GM18498 (cell line): ENCODE measurements around the gene TNC.

Experiments used
- ATAC-seq: cut with Tn5 transposase; IDR thresholded peaks from one replicate; pipeline ENCODE4 v1.9.1; 2021; ENCODE audit warnings: mild to moderate bottlenecking, moderate library complexity; ENCODE audit not compliant: unreplicated experiment

The TNC gene

GRCh38 chr9:115117999-115118878 lies at the start of gene TNC:
Gene TNC (minus strand): TSS chr9:115118157. CDS start chr9:115091018, 27,139 bp downstream.
- ATAC-seq, result no peak

GRCh38 chr9:115167175-115167574 lies 49.2 kb upstream of the TNC start:
- ATAC-seq, result no peak

DNA sequence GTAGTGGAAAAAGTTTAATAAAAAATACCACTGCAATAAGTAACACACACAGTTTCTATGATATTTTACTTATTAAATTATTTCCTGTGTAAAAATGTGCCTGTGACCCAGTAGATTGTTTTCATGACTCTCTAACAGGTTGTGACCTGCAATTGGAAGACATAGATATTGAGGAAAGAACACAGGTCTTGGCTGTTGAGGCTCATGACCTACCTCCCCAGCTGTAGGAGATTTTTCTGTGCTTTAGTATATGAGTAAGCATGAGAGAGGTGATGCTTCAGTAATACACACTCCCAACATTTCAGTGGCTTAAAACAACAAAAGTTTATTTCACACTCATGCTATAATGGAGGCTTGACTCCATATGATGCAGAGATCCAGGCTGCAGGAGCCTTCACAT lies 47.3 kb upstream of the TNC start:
- ATAC-seq, result no peak

DNA sequence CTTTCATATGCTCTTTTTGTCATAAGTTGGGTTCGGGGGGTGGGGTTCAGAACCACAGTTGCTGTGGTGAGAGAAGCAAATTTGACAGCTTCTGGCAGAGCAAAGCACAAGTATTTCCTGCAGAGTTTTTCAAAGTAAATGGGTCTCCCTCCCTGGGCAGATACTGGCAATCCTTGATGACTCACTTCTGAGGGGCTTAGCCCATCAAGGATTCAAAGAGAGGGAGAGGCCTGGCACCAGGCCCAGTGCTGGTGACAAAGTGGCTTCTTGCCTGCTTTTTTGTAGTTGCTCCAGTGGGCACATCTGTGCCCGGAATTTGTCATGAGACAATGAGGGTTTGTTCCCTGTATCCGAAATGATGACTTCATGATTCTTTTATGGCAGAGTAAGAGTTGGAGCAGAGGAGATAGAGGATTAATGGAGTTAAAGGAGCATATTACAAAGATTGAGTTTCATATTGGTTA lies 46.6 kb upstream of the TNC start:
- ATAC-seq, result no peak

DNA sequence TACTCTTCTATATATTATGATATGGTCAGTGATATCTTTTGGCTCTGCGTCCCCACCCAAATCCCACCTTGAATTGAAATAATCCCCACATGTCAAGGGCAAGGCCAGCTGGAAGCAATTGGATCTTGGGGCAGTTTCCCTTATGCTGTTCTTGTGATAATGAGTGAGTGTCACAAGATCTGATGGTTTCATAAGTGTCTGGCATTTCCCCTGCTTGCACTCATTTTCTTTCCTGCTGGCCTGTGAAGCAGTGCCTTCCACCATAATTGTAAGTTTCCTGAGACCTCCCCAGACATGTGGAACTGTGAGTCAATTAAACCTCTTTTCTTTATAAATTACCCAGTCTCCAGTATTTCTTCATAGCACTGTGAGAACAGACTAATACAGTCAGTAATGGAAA lies 45.0 kb upstream of the TNC start:
- no peak for ATAC-seq

DNA sequence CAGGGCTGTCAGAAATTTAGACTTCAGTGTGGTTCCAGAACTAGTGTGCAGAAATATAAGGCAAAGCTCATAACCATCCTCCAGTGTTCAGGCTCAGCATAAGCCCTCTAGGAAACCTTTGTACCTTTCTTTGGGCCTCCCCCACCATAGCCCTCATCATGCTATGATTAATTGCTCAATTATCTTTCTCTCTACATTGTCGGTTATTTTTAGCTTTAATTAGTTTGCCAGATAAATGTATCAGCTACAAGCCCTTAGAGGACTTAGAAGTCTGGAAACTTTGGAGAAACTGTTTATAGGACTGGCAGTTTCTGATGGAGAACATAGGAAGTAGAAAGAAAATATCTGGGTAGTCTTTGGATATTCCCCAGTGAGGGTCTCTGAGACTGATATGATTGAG lies 43.5 kb upstream of the TNC start:
- no peak for ATAC-seq

GRCh38 chr9:115158661-115159481 lies 40.9 kb upstream of the TNC start:
- ATAC-seq, result no peak

- no peak for ATAC-seq
Observed at GRCh38 chr9:115157245-115157674, 39.3 kb upstream of the TNC start.

DNA sequence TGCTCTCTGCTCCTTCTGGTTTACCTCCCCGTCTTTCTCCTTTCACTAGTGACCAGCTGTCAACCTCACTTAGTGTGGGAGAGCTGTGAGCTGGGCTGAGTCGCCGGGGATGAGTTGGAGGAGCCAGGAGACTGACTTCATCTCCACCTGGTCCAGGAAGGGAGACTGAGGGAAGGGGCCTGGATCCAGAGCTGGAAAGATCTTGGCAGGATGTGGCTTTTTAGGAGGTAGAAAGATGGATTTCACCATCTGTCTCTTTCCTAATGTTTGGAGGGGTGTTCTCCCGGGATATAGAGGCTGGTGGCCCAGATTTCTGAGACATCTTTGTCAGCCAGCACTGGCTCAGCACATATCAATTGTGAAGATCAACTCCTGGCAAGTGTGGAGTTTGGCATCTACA lies 37.1 kb upstream of the TNC start:
- ATAC-seq, result no peak

- ATAC-seq, result no peak
Observed at GRCh38 chr9:115154617-115155016, 36.7 kb upstream of the TNC start.

DNA sequence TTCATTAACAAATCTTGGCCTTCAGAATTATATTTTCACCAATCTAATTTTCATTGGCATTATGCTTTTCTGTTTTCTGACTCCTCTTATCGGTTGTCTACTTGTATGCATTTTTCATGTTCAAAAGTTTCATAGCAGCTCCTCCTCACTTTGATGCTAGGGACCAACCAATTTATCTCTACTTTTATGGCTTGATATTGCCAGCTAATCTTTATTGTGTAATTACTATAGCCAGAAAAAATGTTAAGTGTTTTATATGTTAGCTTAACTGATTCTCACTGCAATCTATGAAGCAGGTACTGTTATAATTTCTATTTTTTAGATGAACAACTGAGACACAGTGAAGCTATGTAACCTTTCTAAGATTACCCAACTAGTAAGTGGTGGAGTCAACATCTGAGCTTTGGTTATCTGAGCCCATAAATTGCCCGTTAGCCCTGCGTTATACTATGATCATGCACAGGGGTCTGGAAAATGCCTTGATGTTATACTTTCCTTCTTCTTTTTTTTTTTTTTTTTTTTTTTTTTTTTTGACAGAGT lies 34.4 kb upstream of the TNC start:
- no peak for ATAC-seq

- no peak for ATAC-seq
Observed at GRCh38 chr9:115148721-115149120, 30.8 kb upstream of the TNC start.

DNA sequence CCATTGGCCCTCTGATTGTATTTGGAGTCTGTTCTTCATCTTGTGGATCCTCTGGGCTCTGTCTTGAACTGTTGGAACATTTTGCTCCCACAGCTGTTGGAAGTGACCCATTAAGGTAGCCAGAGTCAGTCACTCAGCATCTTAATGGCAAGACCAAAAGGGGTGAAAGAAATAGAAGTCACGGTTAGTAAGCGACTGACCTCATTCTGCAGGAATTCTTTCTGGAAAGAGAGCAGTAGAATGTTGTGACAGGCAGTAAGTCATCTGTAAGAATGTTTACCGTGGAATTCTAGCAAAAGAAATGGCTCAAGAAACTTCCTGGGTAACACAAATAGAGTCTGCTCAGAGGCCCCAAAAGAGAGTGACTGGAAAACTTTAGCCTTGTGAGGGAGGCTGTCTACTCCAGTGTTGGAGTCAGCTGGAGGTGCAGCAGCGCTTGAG lies 28.6 kb upstream of the TNC start:
- ATAC-seq, result no peak

DNA sequence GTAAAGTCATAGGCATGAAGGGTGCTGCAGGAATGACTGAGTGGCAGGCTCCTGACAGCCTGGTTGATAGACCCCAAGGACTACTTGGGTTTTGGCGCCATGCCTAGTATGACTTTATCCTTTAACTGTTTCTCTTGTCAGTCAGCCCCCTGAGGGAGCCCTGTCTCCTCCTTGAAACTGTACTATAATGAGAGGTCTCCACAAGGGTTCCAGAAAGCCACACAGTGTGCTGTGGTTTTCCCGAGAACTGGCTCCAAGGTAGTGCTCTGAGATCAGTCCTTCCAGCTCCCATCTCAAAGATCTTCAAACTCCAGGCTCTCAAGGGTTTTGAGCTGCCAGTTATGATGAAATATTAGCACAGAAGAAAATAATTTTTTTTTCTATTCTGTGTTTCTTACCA lies 26.7 kb upstream of the TNC start:
- ATAC-seq, result no peak

DNA sequence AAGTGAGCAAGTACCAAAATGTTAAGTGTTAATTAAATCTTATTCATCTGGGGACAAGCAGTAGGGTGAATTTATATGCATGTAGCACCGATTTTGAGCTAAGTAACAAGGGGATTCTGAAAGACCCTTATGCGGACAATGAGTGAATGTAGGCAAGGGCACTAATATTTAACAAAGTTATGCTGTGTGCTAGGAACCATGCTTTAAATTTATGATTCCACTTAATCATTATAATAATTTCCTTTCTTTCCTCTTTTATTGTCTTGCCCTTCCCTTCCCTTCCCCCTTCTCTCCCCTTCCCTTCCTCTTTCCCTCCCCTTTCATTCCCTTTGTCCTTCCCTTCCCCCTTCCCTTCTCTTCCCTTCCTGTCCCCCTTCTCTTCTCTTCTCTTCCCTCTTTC lies 25.7 kb upstream of the TNC start:
- ATAC-seq, result no peak

DNA sequence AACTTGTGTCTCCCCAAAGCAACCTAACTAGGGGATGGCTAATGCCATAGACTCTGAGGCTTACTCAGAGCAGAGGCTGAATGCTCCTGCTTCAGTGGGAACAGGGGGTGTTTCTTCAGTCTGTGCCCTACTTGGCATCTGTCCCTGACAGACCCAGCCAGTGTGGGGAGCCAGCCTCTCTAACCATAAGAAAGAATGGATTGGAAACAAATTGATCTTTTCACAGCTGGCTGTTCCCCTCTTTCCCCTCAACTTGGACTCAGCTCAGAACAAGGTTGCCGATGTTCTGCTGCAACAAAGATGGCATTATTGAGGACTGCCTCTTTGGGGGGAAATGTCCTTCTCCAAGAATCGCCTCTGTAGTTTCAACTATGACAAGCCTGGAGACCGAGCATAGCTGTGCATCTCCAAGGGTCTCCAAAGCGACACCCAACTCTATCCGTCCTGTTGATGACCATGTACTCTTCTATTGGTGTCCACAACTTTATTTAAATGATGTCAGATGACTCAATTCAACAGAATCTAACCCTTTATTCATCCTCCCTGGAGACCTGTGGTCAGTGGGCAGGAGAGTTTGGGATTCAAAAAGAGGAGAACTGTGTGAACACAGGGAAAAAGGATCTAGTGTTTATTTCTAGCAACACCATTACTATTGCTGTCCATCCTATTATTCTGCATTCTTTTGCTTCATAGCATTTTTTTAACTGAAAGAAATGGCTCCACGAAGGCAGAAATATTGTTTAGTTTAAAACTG lies 24.7 kb upstream of the TNC start:
- ATAC-seq, result no peak

DNA sequence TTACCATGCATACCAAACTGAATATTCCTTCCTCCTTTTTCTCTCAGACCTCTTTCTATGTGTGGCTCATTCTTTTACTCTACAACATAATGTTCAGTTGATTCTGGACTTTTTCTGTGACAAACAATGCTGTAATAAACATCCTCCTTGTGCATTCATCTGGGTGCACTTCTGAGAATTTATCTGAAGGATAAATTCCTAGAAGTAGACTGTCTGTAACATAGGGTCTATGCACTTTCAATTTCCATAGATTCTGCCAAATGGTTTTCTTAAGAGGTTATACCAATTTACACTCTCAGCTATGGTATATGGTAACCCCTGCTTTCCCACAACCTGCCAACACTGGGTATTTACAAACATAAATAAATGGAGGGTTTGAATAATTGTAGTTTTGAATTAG lies 24.1 kb upstream of the TNC start:
- ATAC-seq, result no peak

GRCh38 chr9:115141612-115142011 lies 23.7 kb upstream of the TNC start:
- no peak for ATAC-seq

GRCh38 chr9:115138151-115138550 lies 20.2 kb upstream of the TNC start:
- no peak for ATAC-seq

GRCh38 chr9:115137526-115137925 lies 19.6 kb upstream of the TNC start:
- no peak for ATAC-seq
